AG04449 (cell line): ENCODE results near the gene LIMS2.

Source experiments
- CTCF ChIA-PET: fragments of 350-600 bp; formaldehyde crosslinking; extraction: SDS; loops from one replicate; lab custom pipeline; 2021; ENCODE audit warnings: antibody characterized with exemption; lab: Yijun Ruan, JAX
- POLR2A ChIA-PET: fragments of 400-600, 350-600 bp; formaldehyde crosslinking; extraction: SDS; loops from one replicate; lab custom pipeline; 2020; ENCODE audit warnings: antibody characterized with exemption, inconsistent platforms; lab: Yijun Ruan, JAX
- DNase-seq: peaks from one replicate; pipeline ENCODE4 v3.0.0-alpha.2; 2010; ENCODE audit warnings: low read depth, low spot score
- H3K4me3 ChIP-seq: 2 replicates; pipeline ENCODE4 v1.5.1; 2011; ENCODE audit warnings: low read depth, mild to moderate bottlenecking, control low read depth, low read length
- TF ChIP-seq, protein P1 (sequence below): IDR thresholded peaks from one replicate; pipeline ENCODE4 v1.5.1; 2011; ENCODE audit warnings: mild to moderate bottlenecking, moderate library complexity, low read length, control low read depth, inconsistent platforms; ENCODE audit not compliant: insufficient read depth; ENCODE audit errors: missing control alignments

Gene LIMS2

DNA sequence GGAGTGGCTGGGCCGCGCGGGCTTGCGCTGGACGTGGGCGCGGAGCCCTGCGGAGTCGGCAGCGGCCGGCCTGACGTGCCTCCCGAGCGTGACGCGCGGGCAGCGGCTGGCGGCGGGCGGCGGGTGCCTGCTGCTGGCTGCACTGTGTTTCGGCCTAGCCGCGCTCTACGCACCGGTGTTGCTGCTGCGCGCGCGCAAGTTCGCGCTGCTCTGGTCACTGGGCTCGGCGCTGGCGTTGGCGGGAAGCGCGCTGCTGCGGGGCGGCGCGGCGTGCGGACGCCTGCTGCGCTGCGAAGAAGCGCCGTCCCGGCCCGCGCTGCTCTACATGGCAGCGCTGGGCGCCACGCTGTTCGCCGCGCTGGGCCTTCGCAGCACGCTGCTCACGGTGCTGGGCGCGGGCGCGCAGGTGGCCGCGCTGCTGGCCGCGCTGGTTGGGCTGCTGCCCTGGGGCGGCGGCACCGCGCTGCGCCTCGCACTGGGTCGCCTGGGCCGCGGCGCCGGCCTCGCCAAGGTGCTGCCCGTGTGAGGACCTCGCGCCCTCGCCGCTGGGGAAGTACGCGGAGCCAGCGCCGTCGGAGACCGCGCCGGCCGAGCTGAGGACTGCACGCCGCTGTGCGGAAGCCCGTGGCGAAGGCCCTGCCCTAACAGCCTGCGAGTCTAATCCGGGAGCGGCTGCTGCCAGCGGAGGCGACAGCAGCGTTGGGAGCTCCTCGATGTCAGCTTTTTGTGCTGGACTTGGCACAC, 26.5 kb upstream of the LIMS2 start:
- ChIA-PET CTCF (interaction anchor here (0.9 to 2.5 kb wide), 7 partner anchors 9 to 111 kb away, joined by 3 to 8 read pairs (median 4); no protein-coding TSS in a partner anchor), POLR2A (interaction anchor here (0.6 to 1.3 kb wide), 4 partner anchors 9 to 30 kb away, joined by 3 to 4 read pairs (median 4); no protein-coding TSS in a partner anchor)
- peak overlapping the region; percentile 83 for H3K4me3 ChIP-seq
- no peak for DNase-seq
- TF ChIP-seq, protein P1, sequence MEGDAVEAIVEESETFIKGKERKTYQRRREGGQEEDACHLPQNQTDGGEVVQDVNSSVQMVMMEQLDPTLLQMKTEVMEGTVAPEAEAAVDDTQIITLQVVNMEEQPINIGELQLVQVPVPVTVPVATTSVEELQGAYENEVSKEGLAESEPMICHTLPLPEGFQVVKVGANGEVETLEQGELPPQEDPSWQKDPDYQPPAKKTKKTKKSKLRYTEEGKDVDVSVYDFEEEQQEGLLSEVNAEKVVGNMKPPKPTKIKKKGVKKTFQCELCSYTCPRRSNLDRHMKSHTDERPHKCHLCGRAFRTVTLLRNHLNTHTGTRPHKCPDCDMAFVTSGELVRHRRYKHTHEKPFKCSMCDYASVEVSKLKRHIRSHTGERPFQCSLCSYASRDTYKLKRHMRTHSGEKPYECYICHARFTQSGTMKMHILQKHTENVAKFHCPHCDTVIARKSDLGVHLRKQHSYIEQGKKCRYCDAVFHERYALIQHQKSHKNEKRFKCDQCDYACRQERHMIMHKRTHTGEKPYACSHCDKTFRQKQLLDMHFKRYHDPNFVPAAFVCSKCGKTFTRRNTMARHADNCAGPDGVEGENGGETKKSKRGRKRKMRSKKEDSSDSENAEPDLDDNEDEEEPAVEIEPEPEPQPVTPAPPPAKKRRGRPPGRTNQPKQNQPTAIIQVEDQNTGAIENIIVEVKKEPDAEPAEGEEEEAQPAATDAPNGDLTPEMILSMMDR, result peak; percentile 36

DNA sequence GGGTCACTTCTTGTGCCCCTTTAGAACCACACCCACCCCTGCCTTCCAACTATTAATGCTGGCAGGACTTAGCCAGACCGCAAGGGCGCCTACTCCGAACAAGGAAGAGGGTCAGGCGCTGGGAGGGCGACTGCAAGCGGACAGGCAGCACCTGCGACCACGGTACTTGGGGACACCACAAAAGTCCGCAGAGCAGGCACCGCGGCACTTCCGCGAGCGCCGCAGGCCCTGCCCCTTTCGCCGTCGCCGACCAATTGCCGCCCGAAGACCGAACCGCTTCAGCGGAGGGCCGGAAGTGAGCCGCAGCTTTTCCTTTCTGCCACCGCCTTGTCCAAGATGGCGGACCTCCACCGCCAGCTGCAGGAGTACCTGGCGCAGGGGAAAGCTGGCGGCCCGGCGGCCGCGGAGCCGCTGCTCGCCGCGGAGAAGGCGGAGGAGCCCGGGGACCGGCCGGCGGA, 25.9 kb upstream of the LIMS2 start, which contains the start of gene SFT2D3:
Gene SFT2D3 (plus strand): TSS at position 305 of the 458 bp plus-strand sequence. CDS start 32 bp downstream, at position 337.
- POLR2A ChIA-PET, result interaction anchor here (0.7 to 1.3 kb wide), 3 partner anchors 21 to 30 kb away, joined by 3 to 4 read pairs (median 4); no protein-coding TSS in a partner anchor
- TF ChIP-seq, protein P1, result no peak
- DNase-seq, result no peak
- H3K4me3 ChIP-seq, result peak within 1 kb of the TSS; percentile 83
- CTCF ChIA-PET, result interaction anchor here (1.3 kb wide), 1 partner anchor 33 kb away, joined by 5 read pairs; no protein-coding TSS in a partner anchor

DNA sequence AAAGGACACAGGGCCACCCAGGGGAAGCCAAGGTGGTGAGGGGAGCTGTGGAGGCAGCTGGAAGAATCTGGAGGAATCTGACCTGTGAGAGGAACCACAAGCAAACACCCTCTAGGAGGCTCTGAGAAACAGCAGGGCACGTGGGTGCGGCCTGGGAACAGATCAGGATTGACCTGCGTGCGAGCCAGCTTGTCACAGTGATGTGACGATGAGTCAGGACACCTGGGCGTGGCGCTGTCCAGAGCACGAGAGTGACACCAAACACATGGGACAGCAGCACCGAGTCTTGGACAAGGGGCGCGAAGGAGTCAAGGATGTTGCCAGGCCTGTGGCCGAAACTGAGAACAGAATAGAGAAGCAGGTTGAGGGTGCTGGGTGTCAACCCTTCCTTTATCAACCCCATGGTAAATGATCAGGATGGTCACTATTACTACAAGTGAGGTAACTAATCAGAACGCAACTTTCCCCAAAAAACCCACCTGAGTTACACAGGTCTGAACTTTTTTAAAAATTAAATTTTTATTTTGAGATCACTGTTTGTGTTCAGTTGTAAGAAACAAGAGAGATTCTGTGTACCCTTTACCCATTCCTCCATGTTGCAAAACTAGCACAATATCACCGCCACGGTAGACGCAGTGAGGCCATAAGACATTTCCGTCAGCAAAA, 25.3 kb upstream of the LIMS2 start:
- TF ChIP-seq, protein P1, result no peak
- ChIA-PET CTCF (no interaction called here), POLR2A (interaction anchor here (0.6 to 1.3 kb wide), 3 partner anchors 25 to 508 kb away, joined by 3 to 4 read pairs (median 4); no protein-coding TSS in a partner anchor)
- no peak for DNase-seq
- H3K4me3 ChIP-seq, result peak overlapping the region; percentile 83

DNA sequence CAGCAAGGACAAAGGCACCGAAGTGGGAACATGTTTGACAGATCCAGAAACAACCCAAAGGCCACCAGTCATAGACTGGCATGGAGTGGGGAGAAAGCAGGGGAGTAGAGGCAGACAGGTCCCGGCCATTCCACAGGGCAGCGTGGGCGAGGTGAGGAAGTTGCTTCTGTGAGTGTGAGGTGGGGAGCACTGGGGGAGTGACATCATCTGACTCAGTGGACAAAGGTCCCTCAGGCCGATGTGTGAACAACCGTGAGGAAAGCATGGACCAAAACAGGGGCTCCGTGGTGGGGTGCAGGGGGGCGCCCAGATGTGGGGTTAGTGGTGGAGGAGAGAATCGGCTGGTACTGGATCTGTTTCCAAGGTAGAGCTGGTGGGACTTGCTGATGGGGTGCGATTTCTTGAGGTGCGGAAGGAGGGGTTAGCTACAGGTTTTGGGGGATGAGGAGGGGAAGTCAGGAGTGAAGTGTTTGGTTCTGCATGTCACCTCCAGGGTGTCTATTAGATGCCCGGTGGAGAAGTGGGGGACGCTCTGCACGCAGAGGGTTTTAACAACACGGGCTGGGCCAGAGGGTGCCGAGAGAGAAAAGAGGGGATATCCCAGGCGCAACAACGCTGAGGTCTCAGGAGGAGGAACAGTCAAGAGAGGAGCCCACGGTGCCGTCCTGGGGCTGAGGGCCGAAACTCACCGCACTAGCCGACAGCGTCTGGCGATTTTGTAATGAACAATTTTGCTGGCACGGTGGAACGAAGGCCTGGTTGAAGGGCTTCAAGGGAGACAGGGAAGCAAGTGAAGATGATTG, 23.4 kb upstream of the LIMS2 start:
- TF ChIP-seq, protein P1, result no peak
- POLR2A ChIA-PET, result no interaction called here
- CTCF ChIA-PET, result interaction anchor here (1.3 kb wide), 2 partner anchors 49 to 107 kb away, joined by 3 to 6 read pairs; no protein-coding TSS in a partner anchor
- DNase-seq, result no peak
- no peak overlapping the region for H3K4me3 ChIP-seq

DNA sequence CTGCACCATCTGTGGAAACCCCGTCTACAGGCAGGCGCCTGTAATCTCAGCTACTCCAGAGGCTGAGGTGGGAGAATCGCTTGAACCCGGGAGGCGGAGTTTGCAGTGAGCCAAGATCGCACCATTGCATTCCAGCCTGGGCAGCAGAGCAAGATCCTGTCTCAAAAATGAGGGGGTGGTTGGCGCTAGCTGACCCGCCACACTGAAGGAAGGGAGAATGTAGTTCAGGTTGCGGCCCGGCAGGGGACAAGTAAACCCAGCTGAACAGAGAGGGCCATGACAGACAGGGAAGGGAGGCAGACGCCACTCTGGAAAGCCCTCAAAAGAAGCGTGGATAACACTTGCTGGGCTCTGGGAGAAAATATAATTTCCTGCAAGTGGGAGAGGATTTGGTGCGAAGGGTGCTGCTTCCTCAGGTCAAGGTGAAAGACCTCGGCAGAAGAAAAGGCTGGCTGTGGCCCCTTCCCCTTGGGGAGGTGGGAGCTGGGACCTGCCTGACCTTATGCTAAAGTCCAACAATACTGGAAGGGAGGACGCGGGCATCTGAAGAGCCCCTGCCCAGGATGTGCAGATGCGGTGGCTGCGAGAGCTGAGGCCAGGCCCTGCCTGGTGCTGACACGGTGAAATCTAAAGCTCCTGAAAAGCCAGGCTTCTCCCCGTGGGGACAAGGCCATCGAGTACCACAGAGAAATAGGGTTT, 22.3 kb upstream of the LIMS2 start:
- TF ChIP-seq, protein P1, result no peak
- no peak overlapping the region for H3K4me3 ChIP-seq
- DNase-seq, result no peak
- ChIA-PET POLR2A (no interaction called here), CTCF (interaction anchor here (0.9 to 1.3 kb wide), 3 partner anchors 22 to 71 kb away, joined by 3 to 6 read pairs (median 3); no protein-coding TSS in a partner anchor)
